Activated naive CD4-positive, alpha-beta T cell treated with anti-CD3 and anti-CD28 coated beads, Interleukin-2, amount 10 ng/mL, durations not matched to agents 7 days and 5 days (primary cell): Measurements from ENCODE around the gene PIK3R2.

Source experiments
- CTCF ChIA-PET: fragments of 350-600 bp; sonication (Branson Sonifier 250); formaldehyde crosslinking; loops from one replicate; lab custom pipeline; 2021; ENCODE audit warnings: antibody characterized with exemption; lab: Charles Lee
- DNase-seq: peaks from one replicate; pipeline ENCODE4 v3.0.0-alpha.2; 2020
- H3K27ac Mint-ChIP-seq: one replicate; pipeline ENCODE4 v1.8.0; 2021; ENCODE audit warnings: mild to moderate bottlenecking, moderate library complexity, mixed read lengths
- H3K27me3 Mint-ChIP-seq: one replicate; pipeline ENCODE4 v1.8.0; 2021; ENCODE audit warnings: mild to moderate bottlenecking, mixed read lengths
- H3K36me3 Mint-ChIP-seq: one replicate; pipeline ENCODE4 v1.8.0; 2021; ENCODE audit warnings: mixed read lengths
- H3K4me1 Mint-ChIP-seq: one replicate; pipeline ENCODE4 v1.8.0; 2021; ENCODE audit warnings: mixed read lengths
- H3K4me3 Mint-ChIP-seq: one replicate; pipeline ENCODE4 v1.8.0; 2021; ENCODE audit warnings: mild to moderate bottlenecking, moderate library complexity, mixed read lengths
- H3K9me3 Mint-ChIP-seq: one replicate; pipeline ENCODE4 v1.8.0; 2021; ENCODE audit warnings: mixed read lengths

Gene PIK3R2

GRCh38 chr19:18135712-18136584, 17.0 kb upstream of the PIK3R2 start:
- Mint-ChIP-seq H3K9me3 (no peaks in the 10 kb centered on the region), H3K4me1 (no peaks in the 10 kb centered on the region), H3K36me3 (peaks cover 34% of the 10 kb centered on the region), H3K4me3 (no peak overlapping the region), H3K27me3 (no peaks in the 10 kb centered on the region), H3K27ac (peak overlapping the region; percentile 76)
- CTCF ChIA-PET: no interaction called here
- DNase-seq: no peak

GRCh38 chr19:18137242-18137641, 15.7 kb upstream of the PIK3R2 start:
- H3K9me3 Mint-ChIP-seq: no peaks in the 10 kb centered on the region
- H3K36me3 Mint-ChIP-seq: peaks cover 38% of the 10 kb centered on the region
- no peaks in the 10 kb centered on the region for H3K27me3 Mint-ChIP-seq
- H3K4me3 Mint-ChIP-seq: no peak overlapping the region
- DNase-seq: no peak
- no peaks in the 10 kb centered on the region for H3K4me1 Mint-ChIP-seq
- CTCF ChIA-PET: no interaction called here
- no peak overlapping the region for H3K27ac Mint-ChIP-seq

GRCh38 chr19:18137657-18138339, 15.2 kb upstream of the PIK3R2 start:
- Mint-ChIP-seq H3K4me3 (no peak overlapping the region), H3K4me1 (no peaks in the 10 kb centered on the region), H3K27ac (no peak overlapping the region), H3K9me3 (no peaks in the 10 kb centered on the region), H3K27me3 (no peaks in the 10 kb centered on the region), H3K36me3 (peaks cover 34% of the 10 kb centered on the region)
- CTCF ChIA-PET: no interaction called here
- DNase-seq: no peak

- Mint-ChIP-seq H3K9me3 (no peaks in the 10 kb centered on the region), H3K4me1 (no peaks in the 10 kb centered on the region), H3K27me3 (no peaks in the 10 kb centered on the region), H3K27ac (no peak overlapping the region), H3K4me3 (no peak overlapping the region), H3K36me3 (peaks cover 43% of the 10 kb centered on the region)
- DNase-seq: no peak
- CTCF ChIA-PET: interaction anchor here (0.6 to 2.4 kb wide), 2 partner anchors 11 to 139 kb away, joined by 3 to 6 read pairs; no protein-coding TSS in a partner anchor
Measured at GRCh38 chr19:18140473-18140872, 12.5 kb upstream of the PIK3R2 start.

- CTCF ChIA-PET: interaction anchor here (0.6 to 2.4 kb wide), 3 partner anchors 11 to 139 kb away, joined by 3 to 6 read pairs (median 3); no protein-coding TSS in a partner anchor
- H3K27me3 Mint-ChIP-seq: no peaks in the 10 kb centered on the region
- H3K27ac Mint-ChIP-seq: no peak overlapping the region
- no peaks in the 10 kb centered on the region for H3K4me1 Mint-ChIP-seq
- DNase-seq: no peak
- no peaks in the 10 kb centered on the region for H3K9me3 Mint-ChIP-seq
- no peak overlapping the region for H3K4me3 Mint-ChIP-seq
- peaks cover 43% of the 10 kb centered on the region for H3K36me3 Mint-ChIP-seq
Measured at GRCh38 chr19:18141031-18141430, 11.9 kb upstream of the PIK3R2 start.

GRCh38 chr19:18143902-18144301, 9.1 kb upstream of the PIK3R2 start:
- no peak overlapping the region for H3K4me3 Mint-ChIP-seq
- H3K4me1 Mint-ChIP-seq: no peaks in the 10 kb centered on the region
- DNase-seq: no peak
- H3K27ac Mint-ChIP-seq: no peak overlapping the region
- no peaks in the 10 kb centered on the region for H3K9me3 Mint-ChIP-seq
- H3K36me3 Mint-ChIP-seq: peaks cover 49% of the 10 kb centered on the region
- H3K27me3 Mint-ChIP-seq: no peaks in the 10 kb centered on the region
- CTCF ChIA-PET: no interaction called here

GRCh38 chr19:18144361-18144760, 8.6 kb upstream of the PIK3R2 start:
- H3K9me3 Mint-ChIP-seq: no peaks in the 10 kb centered on the region
- H3K4me3 Mint-ChIP-seq: no peak overlapping the region
- DNase-seq: no peak
- no peaks in the 10 kb centered on the region for H3K4me1 Mint-ChIP-seq
- H3K27me3 Mint-ChIP-seq: no peaks in the 10 kb centered on the region
- CTCF ChIA-PET: interaction anchor here (1.9 kb wide), 1 partner anchor 10 kb away, joined by 4 read pairs; no protein-coding TSS in a partner anchor
- peaks cover 46% of the 10 kb centered on the region for H3K36me3 Mint-ChIP-seq
- H3K27ac Mint-ChIP-seq: no peak overlapping the region

- Mint-ChIP-seq H3K9me3 (no peaks in the 10 kb centered on the region), H3K27me3 (no peaks in the 10 kb centered on the region), H3K4me3 (no peak overlapping the region), H3K27ac (no peak overlapping the region), H3K4me1 (no peaks in the 10 kb centered on the region), H3K36me3 (peaks cover 46% of the 10 kb centered on the region)
- CTCF ChIA-PET: interaction anchor here (1.9 kb wide), 1 partner anchor 11 kb away, joined by 4 read pairs; no protein-coding TSS in a partner anchor
- no peak for DNase-seq
Measured at GRCh38 chr19:18144906-18145305, 8.1 kb upstream of the PIK3R2 start.

GRCh38 chr19:18145391-18145999, 7.5 kb upstream of the PIK3R2 start:
- H3K4me1 Mint-ChIP-seq: peaks cover 2% of the 10 kb centered on the region
- no peak overlapping the region for H3K27ac Mint-ChIP-seq
- no peak overlapping the region for H3K4me3 Mint-ChIP-seq
- no peaks in the 10 kb centered on the region for H3K27me3 Mint-ChIP-seq
- CTCF ChIA-PET: interaction anchor here (1.0 to 1.9 kb wide), 2 partner anchors 11 to 32 kb away, joined by 3 to 4 read pairs; no protein-coding TSS in a partner anchor
- peaks cover 43% of the 10 kb centered on the region for H3K36me3 Mint-ChIP-seq
- H3K9me3 Mint-ChIP-seq: no peaks in the 10 kb centered on the region
- DNase-seq: no peak

GRCh38 chr19:18147396-18147795, 5.6 kb upstream of the PIK3R2 start:
- Mint-ChIP-seq H3K36me3 (peaks cover 36% of the 10 kb centered on the region), H3K27me3 (no peaks in the 10 kb centered on the region), H3K4me1 (peaks cover 15% of the 10 kb centered on the region), H3K9me3 (no peaks in the 10 kb centered on the region), H3K27ac (no peak overlapping the region), H3K4me3 (no peak overlapping the region)
- CTCF ChIA-PET: no interaction called here
- no peak for DNase-seq

GRCh38 chr19:18149596-18149975, 3.4 kb upstream of the PIK3R2 start:
- Mint-ChIP-seq H3K4me1 (peaks cover 24% of the 10 kb centered on the region), H3K9me3 (no peaks in the 10 kb centered on the region), H3K27ac (no peak overlapping the region), H3K27me3 (no peaks in the 10 kb centered on the region), H3K4me3 (no peak overlapping the region), H3K36me3 (peaks cover 29% of the 10 kb centered on the region)
- DNase-seq: no peak
- CTCF ChIA-PET: no interaction called here

- peak overlapping the region; percentile 80 for H3K4me3 Mint-ChIP-seq
- CTCF ChIA-PET: interaction anchor here (1.2 to 3.1 kb wide), 8 partner anchors 9 to 128 kb away, joined by 3 to 27 read pairs (median 6); no protein-coding TSS in a partner anchor
- no peaks in the 10 kb centered on the region for H3K27me3 Mint-ChIP-seq
- H3K27ac Mint-ChIP-seq: peak overlapping the region; percentile 98
- no peak for DNase-seq
- peaks cover 19% of the 10 kb centered on the region for H3K36me3 Mint-ChIP-seq
- H3K9me3 Mint-ChIP-seq: no peaks in the 10 kb centered on the region
- H3K4me1 Mint-ChIP-seq: peaks cover 25% of the 10 kb centered on the region
Measured at GRCh38 chr19:18150776-18151624, 2.0 kb upstream of the PIK3R2 start.

GRCh38 chr19:18152442-18152816, 534 bp upstream of the PIK3R2 start:
- Mint-ChIP-seq H3K9me3 (no peaks in the 10 kb centered on the region), H3K4me3 (peak overlapping the region; percentile 80), H3K27ac (peak overlapping the region; percentile 98), H3K4me1 (peaks cover 30% of the 10 kb centered on the region), H3K36me3 (peaks cover 12% of the 10 kb centered on the region), H3K27me3 (no peaks in the 10 kb centered on the region)
- peak; percentile 100 for DNase-seq
- CTCF ChIA-PET: interaction anchor here (0.6 to 3.1 kb wide), 10 partner anchors 8 to 145 kb away, joined by 3 to 27 read pairs (median 6); partner anchors contain the start of gene ARRDC2
